GM18868 (cell line): ENCODE results near the gene FCRL5.
A peak's percentile ranks its signal among the peaks of the same experiment; 100 is the strongest.
"Not testable (repeated sequence)": the region's sequence is repeated elsewhere in the genome, so short reads cannot be mapped to it uniquely, and the experiment has no call there.

ENCODE experiments used
- ATAC-seq: cut with Tn5 transposase; IDR thresholded peaks from one replicate; pipeline ENCODE4 v1.9.1; 2021; ENCODE audit warnings: mild to moderate bottlenecking, moderate library complexity; ENCODE audit not compliant: unreplicated experiment

FCRL5 gene

DNA sequence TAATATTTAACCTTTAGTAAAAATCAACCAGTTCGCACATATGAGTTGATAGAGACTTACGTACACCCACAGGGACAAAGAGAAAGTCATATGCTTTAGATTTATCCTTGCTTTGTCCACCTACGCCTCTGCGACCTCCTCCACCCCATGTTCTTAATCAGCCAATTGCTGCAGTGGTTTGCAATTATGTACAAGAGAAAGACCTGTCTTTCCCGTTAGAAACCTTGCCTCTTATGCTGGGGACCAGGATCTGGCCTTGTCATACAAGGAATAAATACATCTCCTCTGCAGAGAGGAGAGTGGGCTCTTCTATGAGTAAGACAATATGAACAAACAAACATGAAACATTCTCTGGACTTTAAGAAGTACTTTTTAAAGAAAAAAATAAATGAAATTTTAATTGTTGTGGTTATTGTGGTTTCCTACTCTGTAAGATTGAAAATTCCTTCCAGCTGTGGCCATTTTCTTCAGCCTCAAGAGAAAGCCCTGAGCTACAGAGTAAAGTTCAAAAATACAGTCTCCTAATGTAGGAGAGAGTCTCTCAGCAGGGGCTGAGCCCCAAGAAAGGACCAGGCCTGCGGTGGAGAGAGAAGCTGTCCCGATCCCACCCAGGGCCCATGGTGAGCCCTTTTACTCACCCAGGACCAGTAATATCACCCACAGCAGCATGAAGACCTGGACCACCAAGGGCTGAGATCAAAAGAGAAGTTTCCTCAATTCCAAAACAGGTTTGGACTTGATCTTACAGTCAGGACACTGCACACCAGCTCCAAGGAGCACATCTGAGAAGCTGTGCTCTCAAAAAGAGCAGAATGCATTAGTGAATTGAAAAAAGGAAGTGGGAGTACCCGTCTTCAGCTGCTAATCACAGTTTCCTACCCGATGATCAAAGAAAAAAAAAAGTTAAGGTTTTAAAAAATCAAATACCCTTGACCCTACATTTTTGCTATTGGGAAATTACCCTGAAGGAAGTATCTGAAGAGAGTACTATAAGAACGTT is at the start of gene FCRL5:
Gene FCRL5 (minus strand): TSS at position 822 of the 1,000 bp plus-strand sequence. CDS start 153 bp downstream, at position 669.
- ATAC-seq, result peak; percentile 78

DNA sequence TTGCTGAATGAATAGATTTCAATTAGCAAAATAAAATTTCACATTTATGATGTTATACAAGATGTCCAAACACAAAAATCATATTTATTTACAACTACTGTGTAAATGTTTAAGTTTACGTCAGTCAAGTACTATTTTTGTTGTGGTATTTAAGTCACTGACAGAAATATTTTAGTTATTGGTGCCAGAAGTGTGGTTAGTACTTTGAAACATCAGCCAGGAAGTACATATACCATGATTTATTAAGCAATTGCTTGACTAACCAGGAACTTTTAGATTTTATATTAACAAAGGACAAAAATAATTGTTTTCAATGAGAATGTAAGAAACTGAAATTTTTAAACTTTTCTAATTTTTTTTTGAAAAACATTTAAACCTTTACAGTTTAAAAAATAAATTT is 47.9 kb upstream of the FCRL5 start:
- no peak for ATAC-seq

DNA sequence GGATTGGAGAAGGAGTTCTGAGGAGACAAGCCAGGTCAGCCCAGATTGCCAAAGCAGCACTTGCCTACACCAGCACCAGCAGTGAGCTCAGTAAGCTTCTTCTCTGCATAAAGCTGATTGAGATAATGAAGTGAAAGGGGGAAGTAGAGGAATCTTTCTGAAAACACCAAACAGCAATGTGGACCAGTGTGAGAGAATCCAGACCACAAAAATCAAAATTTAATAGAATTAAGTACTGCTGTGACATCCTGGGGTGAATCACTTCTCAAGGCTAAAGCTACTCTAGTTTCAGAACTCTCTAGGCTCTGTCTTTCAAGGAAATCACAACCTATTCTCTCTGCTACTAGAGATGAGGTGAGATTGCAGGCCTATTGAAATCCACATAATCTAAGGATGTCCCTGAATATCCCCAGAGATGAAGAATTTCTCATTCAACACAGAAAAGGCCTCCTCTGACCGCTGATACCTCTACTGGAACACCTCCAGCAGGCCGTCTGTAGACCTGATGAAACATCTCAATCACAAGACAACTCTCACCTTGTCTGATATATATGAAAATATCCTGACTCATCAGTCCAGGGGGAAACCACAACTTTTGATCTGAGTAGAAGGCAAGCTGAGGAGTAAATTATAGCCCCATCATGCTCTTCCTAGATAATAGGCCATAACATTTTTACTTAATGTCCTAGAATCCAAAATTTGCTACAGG is 45.8 kb upstream of the FCRL5 start, which contains the start of gene FCRL4:
Gene FCRL4 (minus strand): TSS at position 127 of the 709 bp plus-strand sequence. CDS start 141 bp downstream, outside the sequence.
- ATAC-seq, result peak; percentile 53

DNA sequence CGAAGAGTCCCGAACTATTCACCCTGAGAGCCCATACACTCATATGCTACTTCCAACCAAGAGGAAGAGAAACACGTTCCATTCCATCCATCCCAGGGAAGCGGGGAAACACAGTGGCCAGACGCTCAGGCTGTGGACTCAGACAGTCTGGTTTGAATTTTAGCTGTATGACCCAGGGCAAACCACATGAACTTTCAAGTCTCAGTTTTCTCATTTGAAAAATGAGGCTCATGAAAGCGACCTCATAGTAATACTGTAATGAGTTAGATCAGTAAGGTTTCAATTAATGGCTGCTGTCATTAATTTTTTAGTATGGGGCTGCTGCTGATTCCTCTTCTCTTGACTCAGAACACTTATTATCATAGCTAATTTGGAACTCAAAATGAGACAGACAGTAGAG is 44.1 kb upstream of the FCRL5 start:
- ATAC-seq, result peak; percentile 31

DNA sequence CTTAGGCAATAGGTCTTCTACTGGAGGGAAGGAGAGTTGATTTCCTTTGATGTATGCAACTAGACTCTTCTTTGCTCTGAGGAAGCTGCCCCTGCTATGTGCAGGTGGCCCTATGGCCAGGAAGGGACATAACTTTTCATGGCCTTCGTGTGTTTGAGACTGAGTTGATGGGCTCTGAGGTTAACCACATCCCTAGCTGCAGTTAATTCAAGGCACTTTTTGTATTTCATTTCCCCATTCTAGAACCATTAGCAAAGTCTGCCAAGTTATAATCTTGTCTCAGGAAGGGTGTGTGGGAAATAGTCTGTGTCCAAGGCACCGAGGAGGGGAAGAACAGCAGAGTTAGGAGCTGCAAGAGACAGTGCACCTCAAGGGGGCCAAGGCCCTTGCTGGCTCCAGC is 43.0 kb upstream of the FCRL5 start:
- ATAC-seq, result peak; percentile 69

DNA sequence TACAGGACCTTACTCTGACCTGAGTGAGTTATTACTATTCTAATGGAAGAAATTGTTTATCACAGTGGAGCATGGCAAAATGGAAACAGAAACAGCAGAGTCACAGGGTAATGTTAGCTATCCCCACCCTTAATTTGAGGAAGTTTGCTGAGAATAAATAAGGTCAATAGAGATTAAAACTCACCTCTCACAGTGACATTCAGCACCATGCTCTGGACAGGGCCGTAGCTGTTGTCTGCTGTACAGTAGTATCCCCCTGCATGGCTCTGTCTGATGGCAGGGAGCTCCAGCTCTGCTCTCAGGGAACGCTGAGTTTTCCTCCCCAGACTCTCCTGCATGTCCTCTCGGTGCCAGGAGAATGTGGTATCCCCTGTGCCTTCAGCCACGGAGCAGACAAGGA is 33.7 kb upstream of the FCRL5 start:
- no peak for ATAC-seq

DNA sequence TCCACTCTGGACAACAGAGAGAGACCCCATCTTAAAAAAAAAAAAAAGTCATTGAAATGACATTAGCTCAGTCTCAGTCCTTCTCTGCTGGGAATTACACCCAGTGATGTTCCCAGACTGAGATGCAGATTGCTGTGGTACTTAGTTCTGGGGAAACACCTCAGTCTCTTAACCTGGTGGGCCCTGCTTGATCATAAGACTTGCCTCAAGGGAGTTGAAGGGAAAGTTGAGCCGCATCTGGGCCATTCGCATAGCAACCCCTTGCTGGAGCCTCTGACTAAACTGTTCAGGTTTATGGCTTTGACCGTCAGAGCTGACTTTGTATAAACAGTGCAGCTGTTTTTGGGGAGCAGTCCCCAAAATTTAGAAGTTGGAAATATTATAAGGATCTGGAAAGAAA is 32.2 kb upstream of the FCRL5 start:
- ATAC-seq, result peak; percentile 67

DNA sequence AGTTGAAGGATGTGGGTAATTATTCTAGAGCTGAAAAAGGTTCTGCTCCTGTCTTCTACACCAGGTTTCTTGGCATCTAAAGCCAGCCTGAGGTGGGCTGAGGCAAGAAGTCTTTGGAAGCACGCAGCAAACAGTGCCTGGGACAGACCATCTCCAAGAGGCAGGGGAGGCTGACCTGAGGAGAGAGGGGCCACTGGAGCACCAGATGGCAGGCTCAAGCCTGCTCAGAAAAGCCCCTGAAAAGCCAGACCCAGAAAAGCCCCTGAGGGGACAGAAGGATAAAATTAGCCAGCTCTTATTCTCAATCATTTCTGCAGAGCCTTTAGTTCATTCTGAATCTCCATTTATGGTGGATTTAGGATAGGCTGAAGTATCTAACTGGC is 28.5 kb upstream of the FCRL5 start:
- ATAC-seq, result no peak

DNA sequence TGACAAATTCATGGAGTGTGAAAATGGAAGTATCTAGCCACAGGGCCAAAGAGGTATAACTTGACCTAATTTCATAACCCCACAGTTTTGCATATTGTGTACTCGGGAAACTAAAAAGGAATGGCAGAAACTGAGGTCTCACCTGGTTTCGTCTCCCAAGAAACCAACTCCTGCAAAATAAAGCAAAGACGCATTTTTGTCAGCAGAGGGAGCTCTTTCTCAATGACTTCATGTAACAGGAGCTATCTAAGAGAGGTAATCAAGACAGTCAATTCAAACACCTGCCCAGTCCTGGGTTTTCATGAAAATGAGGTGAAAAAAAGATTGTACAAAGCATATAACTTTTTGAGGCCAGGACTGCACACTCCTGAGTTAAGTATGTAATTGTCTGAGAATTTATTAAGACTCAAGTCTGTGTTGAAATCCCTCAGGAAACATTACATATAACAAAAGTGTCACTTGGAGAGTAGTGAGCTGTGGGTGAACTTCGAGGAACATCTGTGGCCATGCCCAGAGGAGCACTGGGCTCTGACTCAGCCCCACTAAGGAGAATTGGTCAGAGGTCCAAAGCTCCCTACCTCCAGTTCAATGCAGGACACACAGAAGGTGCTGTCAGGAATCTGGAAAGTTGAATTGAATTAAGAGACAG is 28.0 kb upstream of the FCRL5 start:
- no peak for ATAC-seq

DNA sequence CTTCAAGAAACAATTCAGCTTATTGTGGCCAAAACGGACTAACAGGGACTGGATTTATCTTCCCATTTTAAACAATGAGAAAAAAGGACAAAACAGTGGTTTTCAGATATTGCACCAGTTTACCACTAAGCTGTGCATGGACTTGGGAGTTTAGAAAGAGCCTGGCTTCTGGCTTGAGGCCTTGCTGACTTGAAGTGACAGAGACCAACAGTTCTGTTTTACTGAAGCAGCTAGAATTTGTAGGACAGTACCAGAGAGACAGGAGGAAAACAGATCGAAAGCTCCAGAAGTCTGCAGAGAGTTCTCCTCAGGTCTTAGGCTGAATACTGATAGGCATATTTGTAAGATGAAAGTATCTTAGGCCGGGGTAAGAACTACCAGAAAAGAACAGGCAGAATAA is 25.1 kb upstream of the FCRL5 start:
- no peak for ATAC-seq

DNA sequence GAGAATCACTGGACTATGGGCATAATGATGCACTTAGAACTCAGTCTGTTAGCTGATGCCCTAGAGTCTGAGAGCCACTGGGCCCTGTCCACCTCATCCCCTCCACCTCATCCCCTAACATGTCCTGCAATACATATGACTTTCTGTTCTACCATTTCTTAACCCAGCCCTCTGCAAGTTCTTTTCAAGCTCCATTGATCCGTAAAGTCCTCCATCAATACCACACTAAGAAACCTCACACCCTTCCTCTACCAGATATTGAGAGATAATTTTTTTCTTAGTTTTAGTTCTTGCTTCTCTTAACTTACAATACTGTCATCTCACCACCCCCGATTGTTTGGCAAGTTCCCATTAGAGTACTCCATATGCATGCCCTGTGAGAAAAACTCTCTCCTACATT is 23.4 kb upstream of the FCRL5 start:
- ATAC-seq, result peak; percentile 80

DNA sequence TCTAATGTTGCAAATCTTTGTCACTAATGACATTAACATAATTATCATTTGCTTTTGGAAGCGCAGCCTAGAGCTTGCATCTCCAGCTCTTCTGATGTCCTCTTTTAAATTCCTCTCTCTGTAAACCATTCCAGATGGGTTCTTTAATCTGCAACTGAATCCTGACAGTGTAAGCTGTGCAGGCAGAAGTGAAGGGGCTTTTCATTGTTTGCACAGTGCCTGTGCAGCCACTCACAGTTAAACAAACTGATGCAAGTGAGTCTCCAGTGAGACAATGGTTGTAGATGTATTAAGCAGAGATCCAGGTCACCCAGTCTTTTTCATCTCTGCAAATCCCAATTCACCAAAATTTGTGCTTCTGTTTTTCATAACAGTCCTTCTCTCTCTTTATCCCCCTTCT is 22.5 kb upstream of the FCRL5 start:
- no peak for ATAC-seq

DNA sequence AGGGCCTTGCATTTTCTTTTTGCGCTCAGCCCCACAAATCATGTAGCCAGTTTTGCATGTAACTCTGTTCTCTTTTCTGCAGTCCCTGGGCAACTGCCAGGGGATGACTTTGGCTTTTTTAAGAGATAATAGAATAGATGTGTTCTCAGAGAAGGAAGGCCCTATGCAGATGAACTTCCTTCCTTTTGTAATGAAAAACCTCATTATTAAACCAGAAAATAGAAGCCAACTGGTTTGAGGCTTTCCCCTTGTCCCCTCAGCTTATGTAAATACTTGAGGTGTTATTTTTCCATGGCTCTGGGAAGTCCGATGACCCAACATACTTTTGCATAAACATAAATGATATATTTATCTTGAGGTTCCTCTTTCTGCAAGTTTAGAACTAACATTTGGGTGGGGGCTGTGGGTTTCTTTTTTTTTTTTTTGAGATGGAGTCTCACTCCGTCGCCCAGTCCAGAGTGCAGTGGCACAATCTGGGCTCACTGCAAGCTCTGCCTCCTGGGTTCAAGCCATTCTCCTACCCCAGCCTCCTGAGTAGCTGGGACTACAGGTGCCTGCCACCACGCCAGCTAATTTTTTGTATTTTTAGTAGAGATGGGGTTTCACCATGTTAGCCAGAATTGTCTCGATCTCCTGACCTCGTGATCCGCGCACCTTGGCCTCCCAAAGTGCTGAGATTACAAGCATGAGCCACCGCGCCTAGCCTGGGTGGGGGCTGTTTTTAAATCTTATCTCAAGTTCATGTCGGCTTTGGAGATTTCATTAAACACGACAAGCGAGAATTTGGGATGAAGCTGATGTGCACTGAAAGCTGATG is 14.4 kb upstream of the FCRL5 start:
- ATAC-seq, result peak; percentile 29

DNA sequence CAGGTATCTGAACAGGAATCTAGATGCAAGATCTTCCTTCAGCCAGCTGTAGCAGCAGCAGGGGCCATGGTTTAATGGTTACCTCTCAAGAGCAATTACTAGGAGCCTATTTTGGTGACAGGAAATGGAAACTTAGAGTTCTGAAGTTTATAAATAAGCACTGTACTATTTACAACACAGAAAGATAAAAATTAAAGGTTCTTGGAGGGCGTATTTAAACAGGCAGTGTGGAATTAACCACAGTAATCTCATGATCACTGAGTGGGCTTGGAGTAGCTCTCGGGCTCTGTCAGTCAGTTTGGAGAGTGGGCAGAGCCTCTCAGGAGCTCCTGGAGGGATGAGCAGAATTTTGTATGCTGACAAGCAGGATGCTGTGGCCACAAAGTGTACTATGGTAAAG is 10.2 kb upstream of the FCRL5 start:
- ATAC-seq, result peak; percentile 68

DNA sequence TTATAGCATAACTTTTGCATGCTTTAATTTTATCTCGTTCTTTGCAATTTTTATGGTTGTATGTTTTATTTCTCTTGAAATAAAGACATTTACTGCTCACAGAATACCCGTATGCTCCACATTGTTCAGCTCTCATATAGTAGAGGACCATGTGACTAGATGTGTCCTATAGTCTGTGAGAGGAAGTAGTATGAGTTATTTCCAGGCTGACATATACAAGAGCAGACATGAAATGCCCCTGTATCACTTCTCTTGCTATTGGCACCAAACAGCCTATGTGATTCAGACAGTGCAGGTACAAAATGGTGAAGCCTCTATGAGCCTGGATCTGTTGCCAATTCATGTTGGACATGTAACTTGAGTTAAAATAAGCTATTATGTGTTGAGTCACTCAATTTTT is 5.8 kb upstream of the FCRL5 start:
- no peak for ATAC-seq

DNA sequence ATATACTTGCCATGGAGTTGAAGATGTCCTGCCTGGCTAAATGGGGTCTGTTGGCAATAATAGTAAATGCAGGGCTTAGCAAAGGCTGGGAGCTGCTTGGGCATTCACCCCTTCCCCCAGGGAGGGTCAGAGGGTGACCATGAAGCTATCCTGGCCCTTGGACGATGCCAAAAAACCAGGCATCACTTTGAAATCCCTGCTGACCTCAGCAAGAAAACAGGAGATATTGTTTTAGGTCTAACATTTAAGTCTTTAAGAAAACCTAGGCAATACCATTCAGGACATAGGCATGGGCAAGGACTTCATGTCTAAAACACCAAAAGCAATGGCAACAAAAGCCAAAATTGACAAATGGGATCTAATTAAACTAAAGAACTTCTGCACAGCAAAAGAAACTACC is 4.2 kb downstream of the FCRL5 start:
- ATAC-seq, result not testable (repeated sequence)

DNA sequence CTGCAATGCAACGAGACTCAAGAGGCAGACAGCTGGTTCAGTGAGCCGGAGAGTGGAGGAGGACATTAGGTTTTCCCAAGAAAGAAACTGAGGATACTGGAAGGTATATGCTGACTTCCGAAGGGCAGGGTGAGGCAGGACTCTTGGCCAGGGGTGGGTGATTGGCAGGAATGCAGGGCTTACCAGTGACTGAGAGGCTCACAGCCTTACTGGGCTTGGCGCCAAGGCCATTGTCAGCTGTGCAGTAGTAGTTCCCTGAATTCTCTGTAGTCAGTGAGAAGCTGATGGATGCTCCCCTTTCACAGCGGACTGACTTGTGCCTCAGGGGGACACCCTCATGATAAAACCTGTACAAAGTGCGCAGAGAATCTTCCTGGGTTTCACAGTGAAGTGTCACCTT is 9.6 kb downstream of the FCRL5 start:
- ATAC-seq, result no peak

DNA sequence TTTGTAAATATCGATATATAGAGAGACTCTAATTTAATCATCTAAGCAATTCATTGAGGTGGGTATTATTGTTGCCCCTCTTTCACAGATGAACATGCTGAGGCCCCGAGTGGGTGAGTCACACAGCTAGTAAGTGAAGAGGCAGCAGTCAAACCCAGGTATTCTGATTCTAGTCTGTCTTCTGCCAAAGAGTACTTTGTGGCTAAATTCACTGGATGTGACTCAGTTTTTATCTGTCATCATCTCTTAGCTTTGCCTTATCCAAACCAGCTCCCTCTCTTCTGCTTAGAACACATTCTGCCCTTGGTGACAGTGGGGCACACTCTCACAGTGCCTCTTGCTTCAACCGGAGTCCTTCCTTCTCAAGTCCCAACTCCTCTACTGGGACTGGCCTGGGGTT is 11.5 kb downstream of the FCRL5 start:
- no peak for ATAC-seq

DNA sequence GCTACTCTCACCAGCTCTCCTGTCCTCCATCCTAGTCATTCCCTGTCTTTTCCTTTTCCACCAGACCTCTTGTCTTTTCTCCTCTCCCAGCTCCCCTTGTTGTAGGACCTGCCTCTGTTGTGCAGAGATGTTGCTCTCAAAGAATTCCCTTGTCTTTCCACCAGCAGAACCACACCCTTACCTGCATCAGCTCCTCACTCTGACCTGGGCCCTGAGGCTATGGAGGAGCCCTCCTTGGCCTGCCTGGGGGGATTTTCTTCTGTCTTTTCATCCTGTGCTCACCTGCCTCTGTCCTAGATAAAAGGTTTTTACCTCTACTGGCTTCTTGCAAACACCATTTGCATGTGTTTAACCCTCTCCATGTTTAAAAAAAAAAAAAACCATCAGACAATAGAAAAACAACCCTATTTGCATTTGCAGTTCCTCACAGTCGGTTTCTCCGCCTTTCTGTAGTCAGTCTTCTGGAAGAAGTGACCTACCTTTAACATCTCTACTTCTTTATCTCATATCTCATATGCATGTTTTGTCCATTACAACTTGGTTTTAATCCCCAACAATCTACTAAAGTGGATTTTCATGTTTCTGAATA is 12.1 kb downstream of the FCRL5 start:
- no peak for ATAC-seq

DNA sequence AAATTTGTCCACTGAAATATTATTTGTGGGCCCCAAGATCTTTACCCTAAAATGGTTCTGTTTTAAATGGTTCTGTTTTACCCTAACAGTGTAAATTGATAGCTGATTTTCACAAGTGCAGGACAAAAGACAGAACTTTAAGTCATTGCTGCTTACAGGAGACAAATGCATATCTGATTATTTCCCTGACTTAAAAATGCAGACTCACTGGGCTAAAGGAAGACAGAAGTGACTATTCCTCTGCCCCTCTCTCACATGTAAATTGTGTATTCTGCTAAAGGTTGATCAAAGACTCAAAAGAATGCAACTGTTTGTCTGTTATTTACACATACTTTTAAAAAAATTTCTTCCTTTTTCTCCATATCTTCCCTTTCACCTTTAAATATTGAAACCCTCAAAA is 12.7 kb downstream of the FCRL5 start:
- ATAC-seq, result no peak
